HepG2 (cell line): ENCODE measurements around the gene YWHAQ. TPM values are rescaled to one million over a fixed set of nuclear protein-coding genes. Genes with fewer than 3 reads are reported as not detected.

Experiments used
- AKAP8 ChIP-seq: sonication (generic); formaldehyde crosslinking; IDR thresholded peaks from 2 replicates; pipeline ENCODE4 v1.5.1; 2020; ENCODE audit warnings: mild to moderate bottlenecking, missing genetic modification reagents
- ATAD3A ChIP-seq: sonication (generic); formaldehyde crosslinking; IDR thresholded peaks from 2 replicates; pipeline ENCODE4 v1.4.0; 2020; ENCODE audit warnings: missing genetic modification reagents
- HIC2 ChIP-seq: sonication (generic); formaldehyde crosslinking; IDR thresholded peaks from 2 replicates; pipeline ENCODE4 v1.9.0; 2022; ENCODE audit warnings: low read depth, missing genetic modification reagents
- ISL2 ChIP-seq: sonication (generic); formaldehyde crosslinking; IDR thresholded peaks from 2 replicates; pipeline ENCODE4 v1.5.0; 2020; ENCODE audit warnings: missing genetic modification reagents
- NFYC ChIP-seq: IDR thresholded peaks from 2 replicates; pipeline ENCODE4 v1.6.1; 2016; ENCODE audit warnings: missing genetic modification reagents, missing compliant biosample characterization
- TCF7L2 ChIP-seq: IDR thresholded peaks from 2 replicates; pipeline ENCODE4 v1.6.1; 2011; ENCODE audit warnings: mild to moderate bottlenecking, low read depth, low read length, moderate library complexity
- THAP8 ChIP-seq: sonication (generic); formaldehyde crosslinking; IDR thresholded peaks from 2 replicates; pipeline ENCODE4 v1.5.1; 2020; ENCODE audit warnings: missing genetic modification reagents, mild to moderate bottlenecking, borderline replicate concordance
- ZBTB38 ChIP-seq: sonication (generic); formaldehyde crosslinking; IDR thresholded peaks from 2 replicates; pipeline ENCODE4 v1.5.1; 2020; ENCODE audit warnings: mild to moderate bottlenecking, missing genetic modification reagents
- ZBTB7A ChIP-seq: sonication (generic); formaldehyde crosslinking; IDR thresholded peaks from 2 replicates; pipeline ENCODE4 v1.8.0; 2022; ENCODE audit warnings: mild to moderate bottlenecking, missing genetic modification reagents
- ZKSCAN1 ChIP-seq: fragments of 150-350 bp; IDR thresholded peaks from 2 replicates; pipeline ENCODE4 v1.6.1; 2014; ENCODE audit warnings: low read length
- ZNF121 ChIP-seq: sonication (generic); formaldehyde crosslinking; IDR thresholded peaks from 2 replicates; pipeline ENCODE4 v1.5.0; 2020; ENCODE audit warnings: mild to moderate bottlenecking, missing genetic modification reagents
- ZNF441 ChIP-seq: sonication (generic); formaldehyde crosslinking; IDR thresholded peaks from 2 replicates; pipeline ENCODE4 v1.7.0; 2021; ENCODE audit warnings: missing genetic modification reagents, borderline replicate concordance
- ZNF543 ChIP-seq: sonication (generic); formaldehyde crosslinking; IDR thresholded peaks from 2 replicates; pipeline ENCODE4 v1.4.0; 2020; ENCODE audit warnings: mild to moderate bottlenecking, missing genetic modification reagents
- ZNF589 ChIP-seq: sonication (generic); formaldehyde crosslinking; conservative IDR thresholded peaks from 2 replicates; pipeline ENCODE4 v1.8.0; 2022; ENCODE audit warnings: mild to moderate bottlenecking, moderate library complexity, missing genetic modification reagents
- ZNF816 ChIP-seq: sonication (generic); formaldehyde crosslinking; IDR thresholded peaks from 2 replicates; pipeline ENCODE4 v1.8.0; 2022; ENCODE audit warnings: missing genetic modification reagents, mild to moderate bottlenecking, borderline replicate concordance
- polyA plus RNA-seq, 8 experiments: library from polyadenylated mRNA; depleted of rRNA in 3 of 8; stranded (reverse) in 7 of 8; unstranded in 1 of 8; fragments of >200 nt; fragmentation: Illumina TruSeq in 4 of 8; extraction: Trizol in 4 of 8; gene quantifications; 2 replicates each; pipeline versions ENCODE4 v1.2.1 to v1.2.3, GENCODE V29; 2011 to 2016; ENCODE audit warnings: low read depth in 4 of 8, missing spikeins in 1 of 8, mixed read lengths in 1 of 8; ENCODE audit not compliant: insufficient read depth in 1 of 8
- total RNA-seq, 5 experiments: library from RNA; depleted of rRNA; stranded (reverse); fragments of >200 nt; fragmentation: Illumina TruSeq; extraction: Trizol; gene quantifications; 2 replicates each; pipeline ENCODE4 v1.2.3, GENCODE V29; 2016; ENCODE audit warnings: low read depth in 1 of 5
- TF ChIP-seq, protein P1 (sequence below), 2 experiments: sonication (generic) in 1 of 2; formaldehyde crosslinking in 1 of 2; IDR thresholded peaks; 2 replicates each; pipeline versions ENCODE4 v1.6.1 to v1.9.0; 2014 to 2022; ENCODE audit warnings: antibody characterized with exemption in 1 of 2, borderline replicate concordance in 1 of 2, inconsistent platforms in 1 of 2, low read depth in 1 of 2, missing genetic modification reagents in 1 of 2
- TF ChIP-seq, protein P2 (sequence below): IDR thresholded peaks from 2 replicates; pipeline ENCODE4 v1.6.1; 2016; ENCODE audit warnings: control low read depth

Gene YWHAQ
- total and polyA plus RNA-seq, 2 of the 13 experiments (the other 11 are each of a cell fraction or from before 2014, with no cell fraction given): 160 to 304 TPM

DNA sequence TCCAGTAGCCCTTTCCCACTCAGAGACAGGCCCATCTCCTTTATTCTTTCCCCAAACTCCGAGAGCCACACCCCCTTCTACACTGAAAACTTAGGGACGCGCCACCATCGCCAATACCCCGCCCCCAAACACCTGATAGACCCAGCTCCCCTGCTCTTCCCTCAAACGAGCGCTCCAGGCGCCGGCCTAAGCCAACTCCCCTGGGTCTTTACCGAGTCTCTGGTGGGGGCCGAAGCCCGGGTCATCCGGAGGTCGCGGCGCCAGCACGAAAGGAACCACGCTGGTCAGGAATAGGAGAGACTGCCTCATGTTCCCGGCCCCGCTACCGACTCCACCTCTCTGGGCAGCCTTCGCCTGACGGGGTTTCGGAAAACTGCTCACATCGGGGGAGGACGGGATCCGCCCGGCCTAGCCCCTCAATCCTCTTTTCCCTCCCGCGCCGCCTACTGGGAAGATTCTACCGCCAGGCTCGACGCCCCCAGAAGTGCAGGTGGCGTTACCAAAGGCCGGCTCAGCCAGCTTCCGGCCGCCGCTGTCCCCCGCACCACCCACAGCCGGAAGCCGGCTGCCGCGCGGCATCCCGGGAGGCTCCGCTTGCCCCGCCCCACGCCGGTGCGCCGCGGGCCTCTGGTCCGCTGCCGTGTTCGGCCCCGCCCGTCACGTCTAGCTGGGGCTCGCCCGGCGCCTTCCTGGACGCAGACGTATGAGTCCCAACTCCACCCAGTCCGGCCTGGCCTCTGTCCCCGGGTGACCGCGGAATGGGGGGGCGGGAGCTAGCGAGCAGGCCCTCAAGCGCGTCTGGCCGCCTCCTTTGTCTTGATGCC lies 75.3 kb downstream of the YWHAQ start, which contains the start of gene ADAM17 (continued):
- TF ChIP-seq, protein P1, sequence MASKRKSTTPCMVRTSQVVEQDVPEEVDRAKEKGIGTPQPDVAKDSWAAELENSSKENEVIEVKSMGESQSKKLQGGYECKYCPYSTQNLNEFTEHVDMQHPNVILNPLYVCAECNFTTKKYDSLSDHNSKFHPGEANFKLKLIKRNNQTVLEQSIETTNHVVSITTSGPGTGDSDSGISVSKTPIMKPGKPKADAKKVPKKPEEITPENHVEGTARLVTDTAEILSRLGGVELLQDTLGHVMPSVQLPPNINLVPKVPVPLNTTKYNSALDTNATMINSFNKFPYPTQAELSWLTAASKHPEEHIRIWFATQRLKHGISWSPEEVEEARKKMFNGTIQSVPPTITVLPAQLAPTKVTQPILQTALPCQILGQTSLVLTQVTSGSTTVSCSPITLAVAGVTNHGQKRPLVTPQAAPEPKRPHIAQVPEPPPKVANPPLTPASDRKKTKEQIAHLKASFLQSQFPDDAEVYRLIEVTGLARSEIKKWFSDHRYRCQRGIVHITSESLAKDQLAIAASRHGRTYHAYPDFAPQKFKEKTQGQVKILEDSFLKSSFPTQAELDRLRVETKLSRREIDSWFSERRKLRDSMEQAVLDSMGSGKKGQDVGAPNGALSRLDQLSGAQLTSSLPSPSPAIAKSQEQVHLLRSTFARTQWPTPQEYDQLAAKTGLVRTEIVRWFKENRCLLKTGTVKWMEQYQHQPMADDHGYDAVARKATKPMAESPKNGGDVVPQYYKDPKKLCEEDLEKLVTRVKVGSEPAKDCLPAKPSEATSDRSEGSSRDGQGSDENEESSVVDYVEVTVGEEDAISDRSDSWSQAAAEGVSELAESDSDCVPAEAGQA (IDR thresholded peaks at IDR 0.05; ENCODE audit: low read depth): peak; percentile 18
- TF ChIP-seq, protein P1 (CRISPR knock-in tag; IDR thresholded peaks at IDR 0.05; ENCODE audit: borderline replicate concordance): no peak; the same call in 1 of the 2 replicates
- TF ChIP-seq NFYC: peak; percentile 38; the same call in 1 of the 2 replicates
- TF ChIP-seq ZNF589: 0 out of 2 replicates have a peak, but pooled peaks have one; percentile 52
- TF ChIP-seq ATAD3A (CRISPR knock-in tag): 0 out of 2 replicates have a peak, but pooled peaks have one; percentile 28
- peak; percentile 80 for TF ChIP-seq ISL2 (CRISPR knock-in tag)
- TF ChIP-seq ZNF543: peak; percentile 67
- TF ChIP-seq ZNF441 (CRISPR knock-in tag): peak; percentile 87; the same call in 1 of the 2 replicates
- TF ChIP-seq ZKSCAN1: no peak
- TF ChIP-seq, protein P2, sequence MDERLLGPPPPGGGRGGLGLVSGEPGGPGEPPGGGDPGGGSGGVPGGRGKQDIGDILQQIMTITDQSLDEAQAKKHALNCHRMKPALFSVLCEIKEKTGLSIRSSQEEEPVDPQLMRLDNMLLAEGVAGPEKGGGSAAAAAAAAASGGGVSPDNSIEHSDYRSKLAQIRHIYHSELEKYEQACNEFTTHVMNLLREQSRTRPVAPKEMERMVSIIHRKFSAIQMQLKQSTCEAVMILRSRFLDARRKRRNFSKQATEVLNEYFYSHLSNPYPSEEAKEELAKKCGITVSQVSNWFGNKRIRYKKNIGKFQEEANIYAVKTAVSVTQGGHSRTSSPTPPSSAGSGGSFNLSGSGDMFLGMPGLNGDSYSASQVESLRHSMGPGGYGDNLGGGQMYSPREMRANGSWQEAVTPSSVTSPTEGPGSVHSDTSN: no peak
- peak; percentile 80; the same call in 1 of the 2 replicates for TF ChIP-seq THAP8 (CRISPR knock-in tag)
- TF ChIP-seq HIC2 (CRISPR knock-in tag): 0 out of 2 replicates have a peak, but pooled peaks have one; percentile 10
- 0 out of 2 replicates have a peak, but pooled peaks have one; percentile 56 for TF ChIP-seq AKAP8 (CRISPR knock-in tag)
- peak; percentile 8; the same call in 1 of the 2 replicates for TF ChIP-seq ZNF121
- TF ChIP-seq ZBTB38: peak; percentile 96; the same call in 1 of the 2 replicates
- TF ChIP-seq TCF7L2: no peak
- TF ChIP-seq ZBTB7A (CRISPR knock-in tag): no peak
- TF ChIP-seq ZNF816: peak; percentile 97
